GM18520 (cell line): ENCODE data around the gene ZNF48.

Experiments
- ATAC-seq: cut with Tn5 transposase; IDR thresholded peaks from one replicate; pipeline ENCODE4 v1.9.1; 2021; ENCODE audit not compliant: unreplicated experiment

Gene ZNF48

GRCh38 chr16:30358577-30358936, 36.7 kb upstream of the ZNF48 start:
- no peak for ATAC-seq

DNA sequence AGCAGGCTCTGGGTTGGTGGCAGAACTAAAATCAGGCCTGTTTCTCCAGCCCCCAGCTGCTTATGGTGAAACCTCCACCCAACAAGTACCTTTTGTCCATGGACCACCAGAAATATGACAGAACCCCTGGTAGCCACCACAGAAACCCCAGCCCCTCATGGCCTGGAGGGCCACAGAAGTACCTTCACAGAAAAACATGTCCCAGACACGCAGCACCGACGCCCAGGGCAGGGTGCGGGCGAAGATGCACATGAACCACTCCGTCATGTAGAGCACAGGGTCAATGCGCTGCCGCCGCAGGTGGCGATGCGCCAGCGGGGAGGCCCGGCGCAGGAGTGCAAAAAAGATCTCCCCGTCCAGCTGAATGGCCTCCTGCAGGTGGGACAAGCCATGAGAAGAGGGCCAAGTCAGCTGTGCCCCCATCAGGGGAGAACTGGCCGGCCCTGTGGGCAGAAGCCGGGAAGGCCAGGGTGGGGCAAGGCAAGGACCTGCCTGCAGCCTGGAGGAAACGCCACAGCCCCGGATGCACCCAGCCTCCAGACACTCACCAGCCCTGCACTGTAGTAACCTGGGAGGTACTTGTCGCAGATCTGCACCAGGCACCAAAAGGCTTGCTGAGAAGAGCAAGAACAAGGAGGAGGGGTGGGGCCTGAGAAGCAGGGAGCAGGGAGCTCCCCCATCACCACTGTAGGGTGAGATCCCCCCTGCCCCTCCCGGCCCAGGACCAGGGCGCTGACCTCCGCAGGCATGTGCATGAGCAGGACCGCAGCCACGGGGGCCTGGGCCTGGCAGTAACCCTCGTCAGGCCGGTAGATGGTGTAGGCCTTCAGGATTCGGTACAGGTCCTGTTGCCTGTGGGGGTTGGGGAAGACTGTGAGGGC, 36.0 kb upstream of the ZNF48 start:
- no peak for ATAC-seq

GRCh38 chr16:30359871-30360170, 35.4 kb upstream of the ZNF48 start:
- ATAC-seq = no peak

- no peak for ATAC-seq
Measured at GRCh38 chr16:30361180-30361579, 34.0 kb upstream of the ZNF48 start.

DNA sequence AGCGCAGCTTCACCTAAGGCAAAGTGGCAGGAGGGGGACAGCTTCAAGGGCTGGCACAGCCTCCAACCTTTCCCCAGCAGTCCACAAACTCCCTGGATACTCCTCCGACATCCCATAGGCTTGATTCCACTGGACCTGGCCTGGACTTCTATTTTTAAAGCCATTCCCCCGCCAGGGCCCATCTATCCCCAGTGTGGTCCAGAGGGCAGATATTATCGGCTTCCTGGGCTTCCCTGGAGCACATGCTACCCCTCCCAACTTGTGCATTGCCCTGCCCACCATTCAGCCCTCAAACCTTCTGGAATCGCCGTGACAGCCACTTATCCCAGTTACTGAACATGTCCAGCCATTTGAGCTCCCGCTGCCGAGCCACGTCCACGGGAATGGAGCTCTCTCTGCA, 30.0 kb upstream of the ZNF48 start:
- ATAC-seq = no peak

GRCh38 chr16:30366511-30366910, 28.7 kb upstream of the ZNF48 start:
- no peak for ATAC-seq

DNA sequence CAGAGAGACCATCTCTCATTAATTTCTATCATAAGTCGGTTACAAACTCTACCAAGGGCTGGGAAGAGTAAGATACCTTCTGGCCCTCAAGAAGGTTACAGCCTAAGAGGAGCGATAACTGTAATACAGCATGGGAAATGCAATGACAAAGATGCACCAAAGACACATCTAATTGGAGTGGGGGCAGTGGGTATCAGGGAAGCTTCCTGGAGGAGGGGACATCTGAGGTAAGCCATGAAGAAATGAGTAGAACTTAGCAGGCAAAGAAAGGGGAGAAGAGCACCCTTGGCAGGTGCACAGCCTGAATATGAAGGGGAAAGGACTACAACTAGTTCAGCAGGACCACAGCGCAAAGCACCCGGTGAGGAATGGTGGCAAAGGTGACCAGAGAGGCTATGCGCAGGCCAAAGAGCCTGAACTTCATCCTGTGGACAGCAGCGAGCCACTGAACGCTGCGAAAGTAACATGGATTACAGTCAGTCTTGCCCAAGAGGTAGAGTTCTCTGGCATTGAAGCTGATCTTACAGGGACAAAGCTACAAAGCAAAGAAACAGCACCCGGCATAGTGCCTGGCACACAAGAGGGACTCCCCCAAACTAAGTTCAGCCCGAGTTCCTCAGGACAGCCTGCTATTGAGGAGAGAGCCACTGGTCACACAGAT, 27.7 kb upstream of the ZNF48 start:
- no peak for ATAC-seq

GRCh38 chr16:30368122-30368791, 27.0 kb upstream of the ZNF48 start:
- ATAC-seq = no peak

- no peak for ATAC-seq
Measured at GRCh38 chr16:30368792-30369090, 26.5 kb upstream of the ZNF48 start.

- no peak for ATAC-seq
Measured at GRCh38 chr16:30369091-30369937, 25.9 kb upstream of the ZNF48 start.

GRCh38 chr16:30369938-30370455, 25.2 kb upstream of the ZNF48 start:
- peak; percentile 6 for ATAC-seq

- ATAC-seq = peak; percentile 70
Measured at GRCh38 chr16:30370456-30371247, 24.6 kb upstream of the ZNF48 start, which contains the start of gene TBC1D10B. Gene TBC1D10B (minus strand): TSS chr16:30370494. CDS start chr16:30370183, 311 bp downstream.

DNA sequence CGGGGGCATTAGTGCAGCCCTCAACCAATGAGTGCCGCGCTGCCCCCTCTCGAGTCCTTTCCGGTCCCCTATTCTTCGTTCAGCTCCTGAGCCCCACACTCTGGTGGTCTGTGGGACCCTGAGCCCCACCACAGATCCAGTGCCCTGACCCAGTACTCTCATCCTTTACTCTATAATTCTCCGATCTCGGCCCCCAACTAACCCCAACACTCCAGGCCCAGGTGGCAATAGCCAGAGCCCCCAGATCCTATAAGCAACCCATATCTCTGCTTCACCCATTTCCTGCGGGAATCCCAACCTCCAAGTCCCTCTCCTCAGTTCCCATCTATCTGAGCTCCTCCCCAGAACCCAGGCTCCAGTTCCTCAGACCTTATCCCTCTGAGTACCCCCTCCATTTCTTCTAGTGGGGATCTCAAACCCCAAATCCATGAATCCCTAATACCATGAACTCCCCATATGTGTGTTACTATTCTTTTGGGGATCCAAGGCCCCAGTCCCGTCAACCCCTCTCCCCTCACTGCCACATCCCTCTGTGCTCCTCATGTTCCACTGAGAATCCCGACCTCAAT, 23.9 kb upstream of the ZNF48 start:
- no peak for ATAC-seq

- ATAC-seq = no peak
Measured at GRCh38 chr16:30372038-30372712, 23.0 kb upstream of the ZNF48 start.

DNA sequence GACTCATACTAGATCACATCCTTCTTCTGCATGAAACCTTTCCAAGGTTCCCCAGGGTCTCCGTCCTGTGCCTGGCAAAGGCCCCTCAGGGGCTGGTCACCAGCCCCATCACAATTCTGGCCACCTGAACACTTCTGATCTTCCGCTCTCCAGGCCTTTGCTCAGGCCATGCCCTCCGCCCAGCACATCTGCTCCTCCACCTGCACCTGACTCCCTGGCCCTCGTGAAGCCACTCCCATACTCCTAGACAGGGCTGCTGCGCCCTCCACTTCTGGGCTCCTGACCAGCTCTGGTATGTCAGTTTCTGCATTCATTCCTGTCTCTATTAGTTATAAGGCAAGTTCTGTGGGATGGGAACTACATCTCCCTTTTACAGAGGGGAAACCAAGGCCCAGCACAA, 22.5 kb upstream of the ZNF48 start:
- ATAC-seq = no peak

- ATAC-seq = no peak
Measured at GRCh38 chr16:30374538-30374937, 20.7 kb upstream of the ZNF48 start, which contains the start of gene MYL11. Gene MYL11 (plus strand): TSS chr16:30374802. CDS start chr16:30374858, 56 bp downstream.

DNA sequence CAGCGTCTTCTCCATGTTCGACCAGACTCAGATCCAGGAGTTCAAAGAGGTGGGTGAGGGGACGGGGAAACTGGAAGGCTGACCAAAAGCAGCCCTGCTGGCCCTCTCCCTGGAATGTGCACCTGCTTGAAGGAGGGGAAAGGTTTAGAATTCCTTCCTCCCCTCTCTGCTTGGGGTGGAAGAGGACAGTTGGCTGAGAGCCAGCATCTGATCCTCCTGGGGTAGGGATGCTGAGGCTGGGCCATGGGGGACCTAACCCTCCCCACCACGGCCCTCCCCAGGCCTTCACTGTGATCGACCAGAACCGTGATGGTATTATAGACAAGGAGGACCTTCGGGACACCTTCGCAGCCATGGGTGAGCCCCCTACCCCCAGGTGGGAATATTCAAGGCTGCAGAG, 19.4 kb upstream of the ZNF48 start:
- ATAC-seq = no peak

GRCh38 chr16:30376461-30376902, 18.7 kb upstream of the ZNF48 start:
- ATAC-seq = no peak
